B cell (primary cell): ENCODE results near the gene THSD4. TPM values are rescaled to one million over a fixed set of nuclear protein-coding genes. Genes with fewer than 3 reads are reported as not detected.

Experiments used
- ATAC-seq: fragments of 200-7000 bp; cut with Tn5 transposase; one replicate; pipeline ENCODE4 v1.10.0; 2021; ENCODE audit warnings: low read depth, mild to moderate bottlenecking, moderate number of reproducible peaks, moderate library complexity
- CTCF ChIA-PET: fragments of 350-600 bp; sonication (Branson Sonifier 250); formaldehyde crosslinking; loops from one replicate; lab custom pipeline; 2021; ENCODE audit warnings: antibody characterized with exemption, inconsistent platforms; lab: Charles Lee
- POLR2A ChIA-PET: fragments of 350-600 bp; sonication (Branson Sonifier 250); formaldehyde crosslinking; loops from one replicate; lab custom pipeline; 2021; ENCODE audit warnings: antibody characterized with exemption; lab: Charles Lee
- DNase-seq: peaks from one replicate; pipeline ENCODE4 v3.0.0; 2013
- H2AFZ ChIP-seq: 2 replicates; pipeline ENCODE4 v1.6.1; 2012; ENCODE audit warnings: mild to moderate bottlenecking, low read depth, low read length; ENCODE audit not compliant: insufficient read depth, poor library complexity, severe bottlenecking
- H3K27ac ChIP-seq, 2 donors: 1 replicate in 1 of 2; 2 replicates in 1 of 2; pipeline ENCODE4 v1.5.1; 2012 to 2013; ENCODE audit warnings: low read length in 2 of 2, mild to moderate bottlenecking in 2 of 2, moderate library complexity in 1 of 2
- H3K27me3 ChIP-seq, 4 experiments: fragments of 200-600 bp in 1 of 4; sonication (generic) in 1 of 4; replicated peaks in 1 of 4; 1 replicate in 2 of 4; 2 replicates in 2 of 4; pipeline versions ENCODE4 v1.6.1 to v1.7.0; 2013 to 2016; ENCODE audit warnings: low read length in 3 of 4, mild to moderate bottlenecking in 2 of 4, mixed read lengths in 1 of 4, moderate library complexity in 1 of 4; ENCODE audit not compliant: insufficient read depth in 4 of 4, control insufficient read depth in 3 of 4; ENCODE audit errors: control extremely low read depth in 1 of 4
- H3K36me3 ChIP-seq, 2 experiments: replicated peaks in 1 of 2; 1 replicate in 1 of 2; 2 replicates in 1 of 2; pipeline versions ENCODE4 v1.6.1 to v1.7.1; 2013; ENCODE audit warnings: low read length in 1 of 2; ENCODE audit not compliant: insufficient read depth in 2 of 2, control insufficient read depth in 1 of 2; ENCODE audit errors: control extremely low read depth in 1 of 2, extremely low read depth in 1 of 2
- H3K4me1 ChIP-seq, 2 donors: fragments of 200-600 bp in 1 of 2; sonication (generic) in 1 of 2; 1 replicate in 1 of 2; 2 replicates in 1 of 2; pipeline versions ENCODE4 v1.5.1 to v1.6.1; 2013 to 2017; ENCODE audit warnings: low read length in 2 of 2; ENCODE audit not compliant: control insufficient read depth in 2 of 2, insufficient read depth in 2 of 2
- H3K4me2 ChIP-seq: replicated peaks from 2 replicates; pipeline ENCODE3; 2012; ENCODE audit warnings: mild to moderate bottlenecking, low read depth, low read length; ENCODE audit not compliant: poor library complexity, severe bottlenecking
- H3K4me3 ChIP-seq, 5 experiments: fragments of 200-600 bp in 1 of 5; sonication (generic) in 1 of 5; 1 replicate in 3 of 5; 2 replicates in 2 of 5; pipeline versions ENCODE4 v1.5.1 to v1.7.0; 2011 to 2016; ENCODE audit warnings: low read length in 4 of 5, mild to moderate bottlenecking in 4 of 5, low read depth in 2 of 5, control low read depth in 1 of 5, moderate library complexity in 1 of 5; ENCODE audit not compliant: insufficient read depth in 1 of 5; ENCODE audit errors: control extremely low read depth in 1 of 5, extremely low read depth in 1 of 5
- H3K79me2 ChIP-seq: fragments of 200-600 bp; sonication (generic); one replicate; pipeline ENCODE4 v1.6.0; 2016; ENCODE audit warnings: low read length; ENCODE audit not compliant: control insufficient read depth, insufficient read depth
- H3K9ac ChIP-seq: fragments of 200-600 bp; sonication (generic); 2 replicates; pipeline ENCODE4 v1.6.1; 2017; ENCODE audit warnings: mild to moderate bottlenecking, low read length, moderate library complexity
- H3K9me3 ChIP-seq, 3 donors: one replicate each; pipeline versions ENCODE4 v1.6.1 to v1.7.1; 2013; ENCODE audit warnings: low read length in 2 of 3; ENCODE audit not compliant: control insufficient read depth in 2 of 3, insufficient read depth in 1 of 3; ENCODE audit errors: control extremely low read depth in 1 of 3
- H4K20me1 ChIP-seq: 2 replicates; pipeline ENCODE4 v1.6.0; 2012; ENCODE audit warnings: mild to moderate bottlenecking, low read length; ENCODE audit not compliant: insufficient read depth, control insufficient read depth, poor library complexity, severe bottlenecking
- H3K27ac Mint-ChIP-seq: one replicate; pipeline ENCODE4 v1.8.0; 2021; ENCODE audit warnings: mixed read lengths
- H3K27me3 Mint-ChIP-seq: one replicate; pipeline ENCODE4 v1.8.0; 2021; ENCODE audit warnings: mixed read lengths
- H3K4me1 Mint-ChIP-seq: one replicate; pipeline ENCODE4 v1.8.0; 2021; ENCODE audit warnings: mixed read lengths
- H3K4me3 Mint-ChIP-seq: one replicate; pipeline ENCODE4 v1.8.0; 2021; ENCODE audit warnings: mixed read lengths
- H3K9me3 Mint-ChIP-seq: one replicate; pipeline ENCODE4 v1.8.0; 2022; ENCODE audit warnings: mixed read lengths; ENCODE audit not compliant: insufficient read depth
- CTCF ChIP-seq: fragments of 200-600 bp; IDR thresholded peaks from one replicate; pipeline ENCODE4 v1.8.0; 2022; ENCODE audit warnings: antibody characterized with exemption, mild to moderate bottlenecking
- EZH2 ChIP-seq: IDR thresholded peaks from 2 replicates; pipeline ENCODE4 v1.6.1; 2012; ENCODE audit warnings: borderline replicate concordance, low read depth, mild to moderate bottlenecking, moderate library complexity, low read length; ENCODE audit not compliant: insufficient read depth, poor library complexity, severe bottlenecking
- WGBS: methylation state at CpG from one replicate; pipeline ENCODE4 v1.1.5; 2013; ENCODE audit warnings: missing lambda C conversion rate; ENCODE audit not compliant: insufficient coverage; 5-methylcytosine and 5-hydroxymethylcytosine counted together
- intact Hi-C: fragments of 100-400 bp; cut with micrococcal nuclease; formaldehyde crosslinking; loops from one replicate; pipeline ENCODE4 v1.10.0; 2022
- polyA plus RNA-seq: library from polyadenylated mRNA; depleted of rRNA; stranded (reverse); fragments of >200 nt; gene quantifications from 2 replicates; pipeline ENCODE4 v1.2.3, GENCODE V29; 2012
- total RNA-seq, 2 donors: library from RNA; stranded (reverse); fragments of 120-200 nt in 1 of 2; gene quantifications; 1 replicate in 1 of 2; 2 replicates in 1 of 2; pipeline versions ENCODE4 v1.2.3 to v1.2.4, GENCODE V29; 2013 to 2022

The THSD4 gene
- total and polyA plus RNA-seq, 2 donors (not counting 1 experiment from before 2014, with no cell fraction given), result not detected

- Mint-ChIP-seq H3K27ac (no peak overlapping the region), H3K9me3 (no peaks in the 10 kb centered on the region), H3K27me3 (peaks cover 21% of the 10 kb centered on the region), H3K4me3 (no peak overlapping the region), H3K4me1 (no peaks in the 10 kb centered on the region)
- H3K9ac ChIP-seq, result no peak overlapping the region
- ChIA-PET CTCF (interaction anchor here (0.9 to 1.4 kb wide), 3 partner anchors 7 to 409 kb away, joined by 3 read pairs; no protein-coding TSS in a partner anchor), POLR2A (no interaction called here)
- H3K4me1 ChIP-seq, result no peaks in the 10 kb centered on the region
- 80% methylated on average over 9 of the region's 12 CpGs for WGBS
- no peak overlapping the region for H3K27ac ChIP-seq
- no peaks in the 10 kb centered on the region for H3K9me3 ChIP-seq
- no peaks in the 10 kb centered on the region for H3K36me3 ChIP-seq
- TF ChIP-seq EZH2 (no peak), CTCF (no peak)
- peaks cover 0 to 6% (median under 1%) of the 10 kb centered on the region in 4 experiments for H3K27me3 ChIP-seq
- H3K4me2 ChIP-seq, result no peak overlapping the region
- ATAC-seq, result no peak
- H4K20me1 ChIP-seq, result no peaks in the 10 kb centered on the region
- intact Hi-C loops, result no loop called here
- H3K79me2 ChIP-seq, result no peaks in the 10 kb centered on the region
- no peak overlapping the region for H3K4me3 ChIP-seq
- H2AFZ ChIP-seq, result no peak overlapping the region
- DNase-seq, result no peak
Measured at GRCh38 chr15:71747128-71748083, 632.1 kb downstream of the THSD4 start.

- H3K9ac ChIP-seq, result no peak overlapping the region
- Mint-ChIP-seq H3K27me3 (peaks cover 21% of the 10 kb centered on the region), H3K27ac (no peak overlapping the region), H3K4me1 (no peaks in the 10 kb centered on the region), H3K9me3 (no peaks in the 10 kb centered on the region), H3K4me3 (no peak overlapping the region)
- H3K4me2 ChIP-seq, result no peak overlapping the region
- H3K27ac ChIP-seq, result no peak overlapping the region
- POLR2A ChIA-PET, result no interaction called here
- no peaks in the 10 kb centered on the region for H3K4me1 ChIP-seq
- no peak overlapping the region for H3K4me3 ChIP-seq
- no peaks in the 10 kb centered on the region for H3K36me3 ChIP-seq
- peaks cover 0 to 6% (median under 1%) of the 10 kb centered on the region in 4 experiments for H3K27me3 ChIP-seq
- H2AFZ ChIP-seq, result no peak overlapping the region
- DNase-seq (no peak), ATAC-seq (no peak)
- CTCF ChIA-PET, result interaction anchor here (0.9 to 1.2 kb wide), 2 partner anchors 8 to 10 kb away, joined by 3 read pairs; no protein-coding TSS in a partner anchor
- H4K20me1 ChIP-seq, result no peaks in the 10 kb centered on the region
- no peaks in the 10 kb centered on the region for H3K9me3 ChIP-seq
- WGBS, result 74% methylated on average over 16 of the region's 16 CpGs
- no peaks in the 10 kb centered on the region for H3K79me2 ChIP-seq
- TF ChIP-seq EZH2, result no peak
- no peak for TF ChIP-seq CTCF
- intact Hi-C loops, result no loop called here
Measured at GRCh38 chr15:71748293-71748718, 633.0 kb downstream of the THSD4 start.
